T-helper 1 cell treated with Interleukin-12 subunit alpha and Interleukin-12 subunit beta and Interleukin-4 antibody, amounts not matched to agents 30 ng/mL and 1 ng/mL, for 36 hours (primary cell): ENCODE results near the gene EHMT1. TPM values are rescaled to one million over a fixed set of nuclear protein-coding genes. Genes with fewer than 3 reads are reported as not detected.
"Not testable (repeated sequence)": the region's sequence is repeated elsewhere in the genome, so short reads cannot be mapped to it uniquely, and the experiment has no call there.

Experiments used
- intact Hi-C: fragments of 100-400 bp; cut with micrococcal nuclease; formaldehyde crosslinking; loops from one replicate; pipeline ENCODE4 v1.15.1; 2024
- total RNA-seq: library from RNA; stranded (reverse); gene quantifications from 2 replicates; pipeline ENCODE4 v1.2.3, GENCODE V29; 2022

EHMT1 gene
- total RNA-seq, 1 donor from 2014 or later, result 110 TPM

DNA sequence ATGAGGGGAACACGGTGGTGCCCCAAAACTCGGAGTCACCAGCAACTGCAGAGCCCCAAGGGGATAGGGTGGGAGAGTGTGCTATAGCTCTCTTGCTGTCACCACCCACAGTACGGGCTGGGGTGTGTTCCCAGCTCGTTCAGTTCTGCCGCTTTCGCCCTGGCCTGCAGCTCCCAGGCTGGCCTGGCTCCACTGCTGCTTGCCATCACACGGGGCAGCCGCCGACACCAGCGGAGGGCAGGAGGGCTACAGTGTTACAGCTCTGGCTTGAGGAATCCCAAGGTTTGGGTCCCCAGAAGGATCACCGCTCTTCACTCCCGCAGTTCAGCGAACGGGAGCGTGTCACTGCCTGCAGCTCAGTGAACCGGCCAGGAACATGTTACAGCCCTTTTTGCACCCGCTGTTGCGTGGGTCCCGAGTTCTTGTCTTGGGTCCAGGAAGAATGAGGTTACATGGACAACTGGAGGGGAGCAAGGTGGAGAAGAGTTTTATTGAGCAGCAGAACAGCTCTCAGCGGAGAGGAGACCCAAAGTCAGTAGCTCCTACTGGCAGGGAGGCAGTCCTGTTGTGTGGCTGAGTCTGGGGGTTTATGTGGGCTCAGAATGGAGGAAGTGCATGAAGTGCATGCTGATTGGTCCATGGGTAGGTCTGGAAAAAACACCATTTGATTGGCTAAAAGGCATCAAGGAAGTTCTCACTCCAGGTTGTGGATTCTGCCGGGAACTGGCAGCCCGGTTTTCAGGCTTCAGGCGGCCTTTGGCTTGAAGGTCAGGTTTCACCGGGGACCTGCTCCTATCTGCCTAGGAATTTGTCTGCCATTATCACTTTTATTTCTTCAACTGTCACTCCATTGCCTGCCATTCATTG, 113.4 kb downstream of the EHMT1 start:
- intact Hi-C loops, result no loop called here

DNA sequence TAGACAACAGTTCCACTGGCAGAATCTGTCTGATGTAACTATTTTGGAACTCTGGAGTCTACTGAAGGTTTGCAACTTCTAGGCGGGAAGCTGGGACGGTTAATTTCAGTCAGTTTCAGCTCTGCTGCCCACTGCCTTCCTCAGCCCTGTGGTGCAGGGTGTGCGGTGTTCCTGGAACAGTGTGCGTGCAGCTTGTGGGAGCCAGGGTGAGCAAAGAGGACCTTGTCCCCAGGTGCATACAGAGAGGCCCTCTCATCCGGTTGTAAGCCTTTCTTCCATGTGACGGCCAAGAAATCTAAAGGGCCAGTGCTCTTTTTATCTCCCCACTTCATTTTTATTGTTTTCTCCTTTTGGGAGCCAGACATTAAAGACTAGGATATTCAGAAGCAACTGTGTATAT, 114.6 kb downstream of the EHMT1 start:
- intact Hi-C loops, result no loop called here

DNA sequence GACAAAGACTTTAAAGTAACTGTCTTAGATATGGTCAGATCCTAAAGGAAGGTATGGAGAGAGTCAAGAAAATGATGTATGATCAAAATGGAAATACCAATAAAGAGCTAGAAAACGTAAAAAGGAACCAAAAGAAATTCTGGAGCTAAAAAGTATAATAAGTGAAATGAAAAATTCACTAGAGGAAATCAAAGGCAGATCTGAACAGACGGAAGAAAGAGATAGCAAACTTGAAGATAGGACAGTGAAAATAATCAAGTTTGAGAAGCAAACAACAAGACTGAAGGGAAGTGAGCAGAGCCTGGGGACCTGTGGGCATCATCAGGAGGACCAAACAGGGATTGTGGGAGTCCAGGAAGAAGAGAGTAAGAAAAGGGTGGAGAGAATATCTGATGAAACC, 115.4 kb downstream of the EHMT1 start:
- intact Hi-C loops, result no loop called here

DNA sequence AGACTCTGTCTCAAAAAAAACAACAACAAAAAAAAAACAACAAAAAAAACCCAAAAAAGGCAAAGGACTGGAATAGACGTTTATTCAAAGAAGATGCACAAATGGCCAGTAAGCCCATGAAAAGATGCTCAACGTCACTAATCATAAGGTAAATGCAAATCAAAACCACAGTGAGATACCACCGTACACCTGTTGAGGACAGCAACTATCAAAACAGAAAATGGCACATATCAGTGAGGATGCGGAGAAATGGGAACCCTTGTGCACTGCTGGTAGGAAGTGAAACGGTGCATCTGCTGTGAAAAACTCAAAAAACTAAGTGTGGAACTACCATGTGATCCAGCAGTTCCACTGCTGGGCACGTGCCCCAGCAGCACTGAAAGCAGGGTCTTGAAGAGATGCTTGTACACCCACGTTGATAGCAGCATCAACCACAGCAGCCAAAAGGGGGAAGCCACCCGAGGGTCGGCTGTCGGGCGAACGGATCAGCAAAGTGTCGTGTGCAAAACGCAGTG, 119.4 kb downstream of the EHMT1 start:
- intact Hi-C loops, result not testable (repeated sequence)

DNA sequence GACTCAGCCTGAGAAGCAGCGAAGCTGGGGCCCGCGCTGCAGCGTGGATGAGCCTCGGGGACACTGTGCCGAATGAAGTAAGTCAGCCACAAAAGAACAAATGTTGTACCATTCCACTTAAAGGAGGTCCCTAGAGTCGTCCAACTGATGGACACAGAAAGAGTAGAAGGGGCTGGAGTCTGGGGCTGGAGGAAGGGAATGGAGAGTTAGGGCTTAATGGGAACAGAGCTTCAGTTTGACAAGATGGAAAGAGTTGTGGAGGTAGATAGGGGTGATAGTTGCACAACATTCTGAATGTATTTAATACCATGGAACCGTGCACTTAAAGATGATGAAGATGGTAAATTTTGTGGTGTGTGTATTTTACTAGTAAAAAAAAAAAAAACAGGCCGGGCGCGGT, 119.9 kb downstream of the EHMT1 start:
- intact Hi-C loops, result no loop called here

DNA sequence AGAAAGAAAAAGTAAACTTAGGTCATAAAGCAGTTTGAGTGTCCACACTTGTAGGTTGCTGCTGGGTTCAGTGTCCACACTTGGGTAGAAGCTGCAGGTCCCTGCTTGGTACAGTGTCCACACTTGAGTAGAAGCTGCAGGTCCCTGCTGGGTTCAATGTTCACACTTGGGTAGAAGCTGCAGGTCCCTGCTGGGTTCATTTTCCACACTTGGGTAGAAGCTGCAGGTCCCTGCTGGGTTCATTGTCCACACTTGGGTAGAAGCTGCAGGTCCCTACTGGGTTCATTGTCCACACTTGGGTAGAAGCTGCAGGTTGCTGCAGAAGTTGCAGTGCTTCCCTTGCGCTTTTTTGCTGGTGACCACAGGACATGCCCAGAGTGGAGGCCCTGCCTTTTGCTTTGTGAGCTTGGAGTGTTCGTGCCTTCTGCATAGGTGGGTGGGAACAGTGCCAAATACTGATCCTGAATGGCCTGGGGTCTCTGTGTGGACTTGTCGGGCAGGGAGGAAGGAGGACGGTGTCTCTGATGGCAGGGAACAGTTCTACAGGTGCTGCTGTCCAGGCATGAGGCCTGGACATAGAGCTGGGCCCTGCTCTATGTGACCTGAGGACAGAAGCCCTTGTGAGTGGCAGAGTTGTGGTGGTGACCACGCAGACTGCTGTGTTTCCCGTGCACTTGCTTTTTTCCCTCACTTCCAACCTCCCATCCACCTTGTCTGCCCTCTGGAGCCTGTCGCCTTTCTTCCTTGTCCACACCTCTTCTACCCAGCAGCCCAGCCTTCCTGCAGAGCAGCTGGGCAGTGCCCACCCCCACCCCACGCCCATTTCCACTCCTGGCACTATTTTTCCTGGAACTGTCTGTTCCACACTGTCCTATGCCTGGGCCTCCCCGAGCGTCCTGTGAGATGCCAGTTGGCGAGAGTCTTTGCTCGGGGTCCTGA, 120.8 kb downstream of the EHMT1 start:
- intact Hi-C loops, result no loop called here

DNA sequence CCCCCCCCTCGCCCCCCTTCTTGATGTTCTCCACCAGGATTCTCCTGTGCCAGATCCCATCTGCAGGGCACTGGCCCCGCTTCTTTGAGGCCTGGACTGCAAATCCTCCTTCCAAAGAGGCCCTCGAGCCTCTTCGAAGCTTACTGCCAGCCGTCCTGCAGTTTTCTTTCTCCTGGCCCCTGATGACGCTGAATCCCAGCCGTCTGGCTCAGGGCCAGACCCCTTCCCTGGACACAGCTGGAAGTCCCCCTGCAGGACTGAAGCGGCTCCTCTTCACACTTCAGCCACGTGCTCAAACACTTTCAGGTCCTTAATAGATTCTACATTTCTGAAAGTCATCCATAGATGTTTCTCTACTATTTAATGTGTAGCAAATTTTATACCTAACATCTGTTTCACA, 121.5 kb downstream of the EHMT1 start:
- intact Hi-C loops, result no loop called here

DNA sequence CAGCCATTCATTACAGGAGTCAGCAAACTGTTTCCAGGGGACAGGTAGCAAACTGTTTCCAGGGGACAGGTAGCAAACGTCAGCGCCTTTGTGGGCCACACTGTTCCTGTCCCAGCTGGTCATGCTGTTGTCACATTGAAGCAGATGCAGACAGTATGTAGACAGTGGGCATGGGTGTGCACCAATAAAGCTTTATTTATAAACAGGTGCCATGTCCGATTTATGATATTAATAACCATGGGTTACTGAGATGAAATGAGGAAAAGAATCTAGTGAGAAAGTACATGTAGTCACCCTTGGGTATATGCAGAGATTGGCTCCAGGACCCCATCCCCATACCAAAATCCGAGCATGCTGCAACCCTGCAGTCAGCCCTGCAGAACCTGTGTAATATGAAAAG, 122.5 kb downstream of the EHMT1 start:
- intact Hi-C loops, result no loop called here

DNA sequence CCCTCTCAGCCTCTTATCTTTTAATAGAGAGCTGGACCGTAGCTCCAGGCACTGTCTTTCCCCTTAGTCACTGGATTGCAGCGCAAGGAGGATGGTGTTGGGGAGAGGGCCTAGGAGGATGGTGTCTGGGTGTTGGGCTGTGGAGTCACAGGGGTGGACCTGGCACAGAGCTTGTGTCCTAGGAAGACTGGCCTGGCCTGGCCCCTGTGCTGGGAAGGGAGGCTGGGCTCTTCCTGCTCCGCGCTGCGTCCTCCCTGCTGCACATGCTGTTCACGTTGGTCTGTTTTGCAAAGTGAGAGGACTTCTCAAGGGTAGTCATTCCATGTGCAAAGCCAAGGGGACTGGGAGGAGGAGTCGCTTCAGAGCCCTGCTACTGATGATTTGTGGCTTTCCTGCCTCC, 123.9 kb downstream of the EHMT1 start:
- intact Hi-C loops, result no loop called here

DNA sequence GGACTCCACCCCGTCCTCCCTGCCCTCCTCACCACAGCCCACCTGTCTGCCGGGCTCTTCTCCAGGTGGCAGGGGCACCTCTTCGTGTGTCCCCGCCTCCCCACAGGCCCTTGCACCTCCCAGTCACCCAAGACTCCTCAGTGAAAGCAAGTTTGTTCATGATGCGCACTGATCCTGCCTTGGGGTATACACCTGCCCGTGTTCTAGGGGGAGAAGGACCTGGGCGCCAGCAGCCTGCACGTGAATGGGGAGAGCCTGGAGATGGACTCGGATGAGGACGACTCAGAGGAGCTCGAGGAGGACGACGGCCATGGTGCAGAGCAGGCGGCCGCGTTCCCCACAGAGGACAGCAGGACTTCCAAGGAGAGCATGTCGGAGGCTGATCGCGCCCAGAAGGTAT, 124.9 kb downstream of the EHMT1 start:
- intact Hi-C loops, result no loop called here

DNA sequence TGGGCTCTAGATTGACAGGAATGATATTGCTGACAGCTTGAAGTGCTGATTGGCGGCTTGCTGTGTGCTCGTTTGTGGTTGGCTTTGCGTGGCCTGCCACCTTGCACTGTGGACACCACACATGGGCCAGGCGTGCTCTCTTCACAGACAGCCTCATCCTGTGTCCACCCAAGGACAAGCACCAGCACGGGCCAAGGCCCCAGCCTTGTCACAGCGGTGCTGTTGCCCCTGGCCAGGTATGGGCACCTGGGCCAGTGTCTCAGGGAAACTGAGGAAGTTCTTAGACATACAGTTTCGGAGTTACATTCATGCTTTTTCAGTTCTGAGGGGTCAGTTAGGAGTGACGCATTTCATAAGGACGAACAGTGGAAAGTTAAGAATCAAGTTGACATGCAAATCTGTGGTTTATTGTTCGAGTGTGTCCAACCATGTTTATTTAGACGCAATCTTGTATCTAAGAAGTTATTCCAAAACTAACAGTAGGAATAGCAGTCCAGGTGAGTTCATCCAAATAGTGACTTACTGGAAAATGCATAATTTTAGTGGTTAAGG, 125.9 kb downstream of the EHMT1 start:
- intact Hi-C loops, result no loop called here

DNA sequence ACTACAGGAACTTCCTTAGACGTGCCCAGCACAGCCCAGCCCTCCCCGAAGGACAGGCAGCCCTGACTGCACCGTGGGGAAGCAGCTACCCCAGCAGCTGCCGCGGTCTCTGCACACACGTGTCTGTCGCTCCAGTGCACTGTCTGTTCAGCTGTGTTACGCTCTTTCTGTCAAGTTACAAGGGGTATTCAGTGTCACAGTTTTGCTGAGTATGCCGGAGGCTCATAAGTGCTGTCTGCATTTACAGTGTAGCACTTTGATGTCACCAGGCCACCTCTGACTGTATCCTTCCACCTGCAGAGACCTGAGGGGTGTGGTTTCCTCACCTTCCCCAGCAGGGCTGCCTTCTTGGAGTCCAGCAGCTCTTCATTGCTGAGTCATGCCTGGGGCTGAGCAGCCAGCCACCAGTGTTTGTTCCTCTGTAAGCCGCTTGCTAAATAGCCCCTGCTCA, 126.8 kb downstream of the EHMT1 start:
- intact Hi-C loops, result no loop called here

DNA sequence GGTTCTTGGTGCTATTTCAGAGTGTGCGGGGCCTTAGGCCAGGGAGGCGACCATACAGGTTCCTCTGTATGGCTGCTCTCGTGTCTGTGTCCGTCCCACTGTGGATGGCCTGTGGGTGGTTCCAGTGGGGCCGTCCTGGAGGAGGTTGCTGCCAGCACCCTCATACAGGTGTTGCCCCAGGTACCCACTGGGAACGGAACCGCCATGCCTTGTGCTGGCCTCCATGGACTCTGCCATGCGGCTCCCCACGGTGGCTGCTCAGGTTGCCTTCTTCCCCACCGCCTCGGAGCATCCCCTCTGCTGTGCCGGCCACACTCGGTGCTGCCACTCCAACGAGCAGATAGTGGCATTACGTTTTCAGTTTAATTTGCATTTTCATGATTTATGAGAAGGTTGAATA, 129.5 kb downstream of the EHMT1 start:
- intact Hi-C loops, result no loop called here

DNA sequence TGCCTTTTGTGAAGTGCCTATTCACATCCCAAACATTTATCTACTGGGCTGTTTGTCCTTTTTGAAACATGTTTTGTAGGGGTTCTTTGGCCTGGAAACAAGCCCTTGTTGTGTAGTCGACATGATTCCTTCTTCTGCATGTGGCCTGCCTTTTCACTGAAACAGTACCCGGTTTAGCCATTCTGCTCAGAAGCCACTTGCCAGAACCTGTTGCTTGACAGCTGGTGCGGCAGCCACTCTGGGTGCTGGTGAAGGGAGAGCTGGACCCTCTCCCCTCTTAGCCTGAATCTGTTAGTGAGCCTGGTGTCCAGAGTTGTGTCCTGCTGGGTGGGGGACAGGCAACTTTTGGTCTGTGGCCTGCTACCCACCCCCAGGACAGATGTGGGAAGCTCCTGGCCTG, 129.9 kb downstream of the EHMT1 start:
- intact Hi-C loops, result no loop called here

DNA sequence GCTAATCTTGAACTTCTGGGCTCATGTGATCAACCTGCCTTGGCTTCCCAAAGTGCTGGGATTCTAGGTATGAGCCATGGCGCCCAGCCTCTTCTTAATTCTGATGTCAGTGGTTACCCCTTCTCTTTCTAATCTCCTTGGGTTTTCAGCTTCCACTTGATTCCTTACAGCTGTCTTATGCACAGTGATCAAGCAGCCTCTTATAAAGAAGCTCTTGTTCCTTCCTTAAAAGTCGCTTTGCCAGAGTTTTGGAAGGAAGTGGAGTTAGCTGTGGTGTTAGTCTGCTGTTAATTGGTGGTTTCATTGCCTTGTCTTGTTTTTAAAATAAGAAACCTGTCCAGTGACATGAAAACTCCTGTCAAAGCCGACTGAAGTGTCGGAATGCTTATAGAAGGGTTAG, 130.7 kb downstream of the EHMT1 start:
- intact Hi-C loops, result no loop called here

DNA sequence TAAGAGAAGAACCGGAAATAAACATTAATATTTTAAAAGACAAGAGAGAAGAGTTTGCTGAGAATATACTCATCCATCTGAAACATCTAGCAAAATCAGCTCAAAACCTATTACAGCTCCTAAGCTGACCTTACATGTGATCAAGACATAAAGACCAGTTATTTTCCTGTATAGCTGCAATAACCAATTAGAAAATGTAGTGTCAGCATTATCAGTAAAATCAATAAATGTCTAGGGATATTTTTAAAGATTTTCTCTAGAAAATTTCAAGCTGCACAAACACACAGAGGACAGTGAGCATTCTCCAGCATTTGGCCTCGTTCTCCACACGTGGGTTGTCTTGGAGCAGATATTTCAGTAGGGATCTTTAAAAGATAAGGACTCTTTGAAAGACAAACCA, 131.2 kb downstream of the EHMT1 start:
- intact Hi-C loops, result no loop called here

DNA sequence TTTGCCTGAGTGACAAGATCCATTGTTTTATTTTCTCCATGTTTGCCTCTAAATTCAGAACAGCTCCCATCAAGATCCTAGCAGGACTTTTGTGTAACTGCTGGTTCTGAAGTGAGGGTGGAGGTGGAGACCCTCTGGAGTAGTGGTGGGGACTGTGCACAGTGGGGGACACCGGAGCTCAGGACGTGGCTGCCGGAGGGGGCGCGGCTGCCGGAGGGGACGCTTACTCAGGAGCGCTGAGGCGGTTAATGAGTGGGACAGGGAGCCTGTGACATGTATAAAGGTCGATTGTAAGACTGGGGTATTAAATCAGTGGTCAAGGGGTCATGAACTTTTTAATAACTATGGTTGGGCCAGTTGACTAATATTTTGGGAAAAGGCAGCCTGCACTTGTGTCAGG, 131.8 kb downstream of the EHMT1 start:
- intact Hi-C loops, result no loop called here

DNA sequence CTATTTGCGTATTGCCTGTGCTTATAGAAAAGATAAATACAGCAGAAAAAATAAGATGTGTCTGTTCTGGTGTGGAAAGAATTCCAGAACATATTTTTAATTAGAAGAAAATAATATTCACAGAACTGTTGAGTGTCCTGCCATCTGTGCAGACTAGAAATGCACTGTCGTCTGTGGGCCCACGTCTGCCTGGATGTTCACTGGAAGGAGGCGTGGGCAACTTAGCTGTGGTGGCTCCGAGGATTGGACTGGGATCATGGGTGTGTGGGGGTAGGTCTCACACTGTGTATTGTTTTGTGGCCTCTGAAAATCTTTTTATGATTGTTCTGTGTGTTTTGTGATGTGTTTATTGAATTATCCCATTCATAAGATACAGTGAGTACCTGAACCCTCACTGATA, 132.8 kb downstream of the EHMT1 start:
- intact Hi-C loops, result no loop called here

DNA sequence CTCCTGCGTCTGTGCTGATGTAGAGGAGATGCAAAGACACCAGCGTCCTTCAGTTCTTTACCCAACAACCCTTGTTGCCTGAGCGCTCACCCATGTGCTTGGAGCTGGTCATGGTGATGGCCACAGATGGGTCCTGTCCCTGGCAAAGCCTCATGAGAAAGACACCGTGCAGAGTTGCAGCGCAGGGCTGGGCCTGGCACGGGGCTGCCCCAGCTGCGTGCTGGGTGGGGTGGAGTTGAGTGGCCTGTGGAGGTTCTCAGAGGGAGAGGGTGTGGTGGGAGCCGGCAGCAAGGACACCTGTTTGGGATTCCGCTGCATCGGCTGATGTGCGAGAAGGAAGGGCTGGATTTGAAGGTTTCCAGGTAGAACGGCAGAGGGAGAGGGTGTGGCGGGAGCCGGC, 133.6 kb downstream of the EHMT1 start:
- intact Hi-C loops, result no loop called here

DNA sequence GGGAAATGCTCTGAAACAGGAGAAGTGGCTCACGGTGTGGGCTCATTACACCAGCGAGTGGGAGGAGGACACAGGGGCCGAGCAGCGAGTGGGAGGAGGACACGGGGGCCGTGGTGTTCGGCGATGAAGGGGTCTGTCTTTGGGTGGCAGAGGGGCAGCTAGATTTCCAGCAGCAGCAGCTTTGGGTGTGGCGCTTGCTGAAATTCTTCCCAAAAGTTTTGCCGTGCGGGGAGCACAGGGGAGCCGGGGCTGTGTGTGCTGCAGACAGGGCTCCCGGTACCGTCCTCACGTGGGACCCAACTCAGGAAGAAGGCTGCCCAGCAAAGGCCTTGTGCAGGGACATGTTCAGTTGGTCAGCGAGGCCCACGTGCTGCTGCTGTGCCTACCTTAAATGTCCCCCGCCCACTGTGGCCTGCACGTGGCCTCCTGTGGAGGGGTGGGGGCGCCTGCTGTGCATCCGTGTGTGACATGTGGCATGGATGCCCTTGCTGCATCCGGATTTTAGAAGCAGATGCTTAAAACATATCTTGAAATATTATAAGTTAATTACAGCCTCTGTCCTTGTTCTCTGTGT, 134.5 kb downstream of the EHMT1 start:
- intact Hi-C loops, result no loop called here

DNA sequence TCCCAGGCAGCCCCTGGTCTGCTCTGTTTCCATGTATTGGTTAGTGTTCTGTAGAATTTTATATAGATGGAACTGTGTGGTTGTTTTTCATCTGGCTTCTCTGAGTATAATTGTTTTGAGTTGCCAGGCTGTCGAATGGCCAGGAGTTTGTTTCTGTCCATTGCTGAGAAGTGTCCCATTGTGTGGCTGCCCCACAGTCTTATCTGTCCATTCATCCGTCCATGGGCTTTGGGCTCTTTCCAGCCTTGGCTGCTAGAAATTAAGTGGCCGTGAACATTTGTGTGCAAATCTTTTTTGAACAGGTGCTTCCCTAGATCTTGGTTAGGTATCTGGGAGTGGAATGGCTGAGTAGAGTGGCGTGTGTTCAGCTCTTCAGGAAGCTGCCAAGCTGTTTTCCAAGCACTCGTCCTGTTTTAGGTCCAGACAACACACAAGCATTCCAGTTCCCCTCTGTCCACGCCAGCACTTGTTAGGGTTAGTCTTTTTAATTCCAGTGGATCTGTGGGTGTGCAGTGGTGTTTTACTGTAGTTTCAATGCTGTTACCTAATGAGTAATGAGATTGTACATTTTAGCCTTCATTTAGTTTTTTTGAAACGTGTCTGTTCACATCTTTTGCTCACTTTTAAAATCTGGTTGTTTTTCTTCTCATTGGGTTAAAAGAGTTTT, 136.6 kb downstream of the EHMT1 start:
- intact Hi-C loops, result no loop called here
